Activated gamma-delta T cell treated with anti-CD3 and anti-CD28 coated beads, Interleukin-2, amount 50 U/mL, for 16 hours (primary cell): Measurements from ENCODE around the gene RABIF.
"Not testable (repeated sequence)": the region's sequence is repeated elsewhere in the genome, so short reads cannot be mapped to it uniquely, and the experiment has no call there.

Experiments
- DNase-seq: peaks from one replicate; pipeline ENCODE4 v3.0.0-alpha.2; 2020; ENCODE audit warnings: low read depth

Gene RABIF

GRCh38 chr1:202831906-202832305, 57.0 kb downstream of the RABIF start:
- no peak for DNase-seq

GRCh38 chr1:202829223-202829622, 59.7 kb downstream of the RABIF start:
- not testable (repeated sequence) for DNase-seq
